DND-41 (cell line): ENCODE data around the gene SLC39A9.

Source experiments
- CTCF ChIP-seq: IDR thresholded peaks from 2 replicates; pipeline ENCODE4 v1.5.1; 2012; ENCODE audit warnings: borderline replicate concordance, low read length, moderate library complexity, mild to moderate bottlenecking; ENCODE audit not compliant: poor library complexity, severe bottlenecking; ENCODE audit errors: extremely low read depth
- EZH2 ChIP-seq: IDR thresholded peaks from 3 replicates; pipeline ENCODE4 v1.6.1; 2012; ENCODE audit warnings: borderline replicate concordance, low read depth, mild to moderate bottlenecking, moderate library complexity, low read length, inconsistent platforms; ENCODE audit not compliant: severe bottlenecking

DNA sequence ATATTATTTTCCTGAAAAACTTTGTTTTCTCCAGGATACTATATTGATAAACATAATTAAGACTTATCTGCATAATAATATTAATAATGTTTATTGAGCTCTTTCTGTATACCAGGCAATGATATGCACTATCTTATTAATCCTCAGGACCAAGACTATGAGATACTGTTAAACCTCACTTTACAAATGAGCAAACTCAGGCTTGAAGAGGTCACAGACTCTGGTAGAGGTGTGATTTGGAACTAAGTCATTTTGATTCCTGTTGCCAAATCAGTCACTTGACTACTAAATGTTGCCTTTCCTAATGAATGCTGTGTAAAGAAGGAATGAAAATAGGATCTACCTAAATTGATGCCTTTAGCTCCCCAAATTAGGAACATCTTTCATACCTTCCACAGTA lies 7.3 kb downstream of the SLC39A9 start:
- TF ChIP-seq CTCF (no peak), EZH2 (no peak)
